IMR-90 (cell line): ENCODE measurements around the gene MAB21L3. TPM values are rescaled to one million over a fixed set of nuclear protein-coding genes. Genes with fewer than 3 reads are reported as not detected.

Experiments used
- ATAC-seq: fragments of 200-7000 bp; cut with Tn5 transposase; 2 replicates; pipeline ENCODE4 v1.9.1; 2020; ENCODE audit warnings: low read depth, mild to moderate bottlenecking, moderate library complexity
- BruUV-seq: library from RNA; stranded (reverse); fragments of 400-500 nt; replicated peaks from 2 replicates; lab custom pipeline; 2021; lab: Mats Ljungman, UMichigan
- CTCF ChIA-PET: fragments of 300-600 bp; formaldehyde crosslinking; extraction: SDS; loops from one replicate; lab custom pipeline; 2021; ENCODE audit warnings: antibody characterized with exemption; lab: Yijun Ruan, JAX
- POLR2A ChIA-PET: fragments of 300-600 bp; sonication (Branson Sonifier 250); formaldehyde crosslinking; loops from one replicate; lab custom pipeline; 2022; ENCODE audit warnings: antibody characterized with exemption; ENCODE audit not compliant: unreplicated experiment; lab: Charles Lee
- DNase-seq: peaks from one replicate; pipeline ENCODE4 v3.0.0; 2013
- H2AFZ ChIP-seq: replicated peaks from 2 replicates; pipeline ENCODE3; 2013; ENCODE audit warnings: low read length, mild to moderate bottlenecking; ENCODE audit not compliant: poor library complexity
- H2AK5ac ChIP-seq: 2 replicates; pipeline ENCODE4 v1.6.1; 2013; ENCODE audit warnings: low read depth, low read length, inconsistent platforms
- H2AK9ac ChIP-seq: replicated peaks from 2 replicates; pipeline ENCODE3; 2013; ENCODE audit warnings: mild to moderate bottlenecking, low read depth, low read length, moderate library complexity; ENCODE audit not compliant: poor library complexity
- H2BK120ac ChIP-seq: 2 replicates; pipeline ENCODE4 v1.6.1; 2013; ENCODE audit warnings: low read depth, low read length, inconsistent platforms
- H2BK15ac ChIP-seq: 3 replicates; pipeline ENCODE4 v1.6.1; 2013; ENCODE audit warnings: low read depth, low read length, inconsistent platforms
- H2BK20ac ChIP-seq: 2 replicates; pipeline ENCODE4 v1.6.1; 2013; ENCODE audit warnings: low read depth, mild to moderate bottlenecking, inconsistent platforms, low read length, moderate library complexity
- H2BK5ac ChIP-seq: 2 replicates; pipeline ENCODE4 v1.6.1; 2013; ENCODE audit warnings: mild to moderate bottlenecking, low read depth, low read length, inconsistent platforms; ENCODE audit not compliant: poor library complexity, severe bottlenecking
- H3K14ac ChIP-seq: replicated peaks from 2 replicates; pipeline ENCODE4 v1.6.1; 2013; ENCODE audit warnings: low read depth, low read length, inconsistent platforms
- H3K18ac ChIP-seq: 2 replicates; pipeline ENCODE4 v1.6.1; 2013; ENCODE audit warnings: low read depth, low read length, control low read depth
- H3K23ac ChIP-seq: 2 replicates; pipeline ENCODE4 v1.6.1; 2013; ENCODE audit warnings: low read depth, low read length, inconsistent platforms
- H3K27ac ChIP-seq: 2 replicates; pipeline ENCODE4 v1.5.1; 2013; ENCODE audit warnings: mild to moderate bottlenecking, control low read depth, low read length; ENCODE audit not compliant: insufficient read depth
- H3K27me3 ChIP-seq: 2 replicates; pipeline ENCODE4 v1.6.1; 2013; ENCODE audit warnings: low read length; ENCODE audit not compliant: control insufficient read depth, insufficient read depth
- H3K36me3 ChIP-seq: 2 replicates; pipeline ENCODE4 v1.6.1; 2013; ENCODE audit warnings: low read length, mixed read lengths; ENCODE audit not compliant: control insufficient read depth, insufficient read depth
- H3K4ac ChIP-seq: 2 replicates; pipeline ENCODE4 v1.6.1; 2013; ENCODE audit warnings: low read depth, low read length, inconsistent platforms
- H3K4me1 ChIP-seq: 2 replicates; pipeline ENCODE4 v1.6.1; 2013; ENCODE audit warnings: low read length, mixed read lengths; ENCODE audit not compliant: control insufficient read depth, insufficient read depth
- H3K4me2 ChIP-seq: 2 replicates; pipeline ENCODE4 v1.6.1; 2013; ENCODE audit warnings: low read depth, mild to moderate bottlenecking, control low read depth, low read length, moderate library complexity
- H3K4me3 ChIP-seq: 2 replicates; pipeline ENCODE4 v1.5.1; 2013; ENCODE audit warnings: low read depth, mild to moderate bottlenecking, control low read depth, low read length, moderate library complexity; ENCODE audit not compliant: insufficient read depth
- H3K56ac ChIP-seq: 2 replicates; pipeline ENCODE4 v1.6.1; 2013; ENCODE audit warnings: low read length, inconsistent platforms; ENCODE audit not compliant: insufficient read depth; ENCODE audit errors: extremely low read depth
- H3K79me1 ChIP-seq, 2 experiments: 2 replicates each; pipeline ENCODE4 v1.6.1; 2013; ENCODE audit warnings: low read length in 2 of 2, inconsistent platforms in 1 of 2, low read depth in 1 of 2
- H3K9ac ChIP-seq: 2 replicates; pipeline ENCODE4 v1.6.1; 2013; ENCODE audit warnings: low read depth, low read length, control low read depth
- H3K9me1 ChIP-seq: 2 replicates; pipeline ENCODE4 v1.6.1; 2013; ENCODE audit warnings: low read length, inconsistent platforms; ENCODE audit not compliant: insufficient read depth
- H3K9me3 ChIP-seq: 2 replicates; pipeline ENCODE4 v1.6.1; 2013; ENCODE audit warnings: low read length; ENCODE audit not compliant: control insufficient read depth, insufficient read depth
- H4K20me1 ChIP-seq: 2 replicates; pipeline ENCODE4 v1.6.1; 2013; ENCODE audit warnings: low read length, inconsistent platforms; ENCODE audit not compliant: insufficient read depth
- H4K5ac ChIP-seq: 2 replicates; pipeline ENCODE4 v1.6.1; 2013; ENCODE audit warnings: mild to moderate bottlenecking, low read depth, low read length, control low read depth
- H4K8ac ChIP-seq, 2 experiments: 2 replicates each; pipeline ENCODE4 v1.6.1; 2013; ENCODE audit warnings: low read depth in 2 of 2, low read length in 2 of 2, control low read depth in 1 of 2, inconsistent platforms in 1 of 2
- H4K91ac ChIP-seq: 2 replicates; pipeline ENCODE4 v1.6.1; 2013; ENCODE audit warnings: low read depth, low read length, inconsistent platforms; ENCODE audit not compliant: insufficient read depth
- CEBPB ChIP-seq: IDR thresholded peaks from 2 replicates; pipeline ENCODE4 v1.6.1; 2012; ENCODE audit warnings: low read depth, low read length, improper control_type of control experiment
- RAD21 ChIP-seq: IDR thresholded peaks from 2 replicates; pipeline ENCODE4 v1.6.1; 2012; ENCODE audit warnings: low read length, improper control_type of control experiment
- RCOR1 ChIP-seq: IDR thresholded peaks from 2 replicates; pipeline ENCODE4 v1.6.1; 2012; ENCODE audit warnings: mild to moderate bottlenecking, low read length, improper control_type of control experiment; ENCODE audit not compliant: insufficient replicate concordance
- WGBS, 2 experiments: methylation state at CpG; one replicate each; pipeline versions ENCODE4 v1.1.5 to v1.1.7; 2013; ENCODE audit warnings: missing lambda C conversion rate in 2 of 2; ENCODE audit not compliant: insufficient read length in 1 of 2; ENCODE audit errors: extremely low coverage in 2 of 2; 5-methylcytosine and 5-hydroxymethylcytosine counted together
- dilution Hi-C: fragments of 300-500 bp; cut with HindIII; formaldehyde crosslinking; loops from one replicate; pipeline ENCODE4 v1.14.3; 2018; ENCODE audit warnings: low sequenced_read_pairs; ENCODE audit not compliant: unreplicated experiment
- in situ Hi-C: fragments of 300-500 bp; cut with MboI; formaldehyde crosslinking; loops from 3 replicates; pipeline ENCODE4 v1.14.3; 2019; ENCODE audit warnings: low sequenced_read_pairs, inconsistent platforms, mixed read lengths
- intact Hi-C: fragments of 100-400 bp; cut with micrococcal nuclease; formaldehyde crosslinking; loops from 2 replicates; pipeline ENCODE4 v1.10.0; 2022
- polyA plus RNA-seq, 3 experiments: library from polyadenylated mRNA; depleted of rRNA; stranded (reverse); fragments of >200 nt; gene quantifications; 2 replicates each; pipeline ENCODE4 v1.2.3, GENCODE V29; 2012; ENCODE audit warnings: low replicate concordance in 1 of 3
- total RNA-seq: library from RNA; depleted of rRNA; stranded (reverse); fragments of >200 nt; gene quantifications from 2 replicates; pipeline ENCODE4 v1.2.3, GENCODE V29; 2012

The MAB21L3 gene
- total and polyA plus RNA-seq, 2 of the 4 experiments (the other 2 are of a cell fraction), result not detected

- H3K4me1 ChIP-seq, result no peaks in the 10 kb centered on the region
- no peak overlapping the region for H3K9ac ChIP-seq
- H4K8ac ChIP-seq, result peak overlapping the region in 1 of 2 experiments; percentile 32; a peak in 2 of 4 replicates
- peak overlapping the region; percentile 66 for H3K4ac ChIP-seq
- H2AFZ ChIP-seq, result no peak overlapping the region
- H3K27ac ChIP-seq, result peak overlapping the region; percentile 17; the same call in 1 of the 2 replicates
- H2BK15ac ChIP-seq, result no peak overlapping the region
- H2AK9ac ChIP-seq, result no peak overlapping the region
- intact Hi-C loops (no loop called here), dilution Hi-C loops (no loop called here), in situ Hi-C loops (no loop called here)
- DNase-seq, result peak; percentile 51
- no peaks in the 10 kb centered on the region for H3K9me1 ChIP-seq
- H4K91ac ChIP-seq, result peak overlapping the region; percentile 38; the same call in 1 of the 2 replicates
- no peaks in the 10 kb centered on the region for H4K20me1 ChIP-seq
- 0 out of 2 replicates have a peak overlapping the region, but pooled peaks have one; percentile 39 for H3K14ac ChIP-seq
- TF ChIP-seq RCOR1 (no peak), RAD21 (no peak), CEBPB (peak; percentile 38; the same call in 1 of the 2 replicates)
- WGBS, 2 experiments, result no CpG with 5 or more reads among the region's 2 CpGs
- BruUV-seq, result no TSS peak
- no peak overlapping the region for H2BK5ac ChIP-seq
- H3K23ac ChIP-seq, result no peak overlapping the region
- H3K27me3 ChIP-seq, result no peaks in the 10 kb centered on the region
- H3K4me3 ChIP-seq, result no peak overlapping the region
- ChIA-PET POLR2A (no interaction called here), CTCF (interaction anchor here (0.8 kb wide), 1 partner anchor 108 kb away, joined by 3 read pairs; no protein-coding TSS in a partner anchor)
- no peak overlapping the region for H3K4me2 ChIP-seq
- H3K79me1 ChIP-seq, result no peaks in the 10 kb centered on the region
- no peak overlapping the region for H4K5ac ChIP-seq
- no peak overlapping the region for H2AK5ac ChIP-seq
- peak overlapping the region; percentile 36; the same call in 1 of the 2 replicates for H3K56ac ChIP-seq
- peak overlapping the region; percentile 74 for H2BK20ac ChIP-seq
- H2BK120ac ChIP-seq, result peak overlapping the region; percentile 79
- no peaks in the 10 kb centered on the region for H3K36me3 ChIP-seq
- no peaks in the 10 kb centered on the region for H3K9me3 ChIP-seq
- H3K18ac ChIP-seq, result no peak overlapping the region; the same call in 1 of the 2 replicates
- peak; percentile 37; the same call in 1 of the 2 replicates for ATAC-seq
These were observed 44.2 kb upstream of the MAB21L3 start for GRCh38 chr1:116066868-116067565.
